ENCODE data around the gene TP73. TPM values are rescaled to one million over a fixed set of nuclear protein-coding genes. Genes with fewer than 3 reads are reported as not detected.

TP73 gene
- total RNA-seq, 1 donor, result under 0.01 TPM

Small RNA genes lying within 50 kb of the gene (small RNA-seq; reads per million reads assigned to genes)
- not detected for gene RF02197
- gene RN7SL574P, result not detected

Other genes with a start within 250 kb of the TP73 start
- 0.27 TPM for gene ARHGEF16, start 197.9 kb upstream of the TP73 start, total RNA-seq
- gene MEGF6, start 41.0 kb upstream of the TP73 start, total RNA-seq, result 74.1 TPM
- 18.9 TPM for gene TPRG1L, start 27.5 kb upstream of the TP73 start, total RNA-seq
- gene WRAP73, start 2.4 kb upstream of the TP73 start, total RNA-seq, result 28.0 TPM
- gene CCDC27, start 99.9 kb downstream of the TP73 start, total RNA-seq, result not detected
- 15.6 TPM for gene SMIM1, start 120.2 kb downstream of the TP73 start, total RNA-seq
- gene LRRC47, start 144.0 kb downstream of the TP73 start, total RNA-seq, result 27.7 TPM
- 15.3 TPM for gene CEP104, start 204.7 kb downstream of the TP73 start, total RNA-seq
- gene DFFB, start 205.0 kb downstream of the TP73 start, total RNA-seq, result 15.6 TPM
- 33.7 TPM for gene C1orf174, start 247.8 kb downstream of the TP73 start, total RNA-seq